HFF-Myc (cell line): ENCODE results near the gene F7.
"Not testable (repeated sequence)": the region's sequence is repeated elsewhere in the genome, so short reads cannot be mapped to it uniquely, and the experiment has no call there.

Experiments
- DNase-seq: peaks from one replicate; pipeline ENCODE4 v3.0.0-alpha.2; 2011; ENCODE audit warnings: low read depth; ENCODE audit errors: extremely low read depth
- H3K4me3 ChIP-seq: replicated peaks from 2 replicates; pipeline ENCODE4 v1.5.1; 2011; ENCODE audit warnings: low read depth, mild to moderate bottlenecking, control low read depth, low read length
- TF ChIP-seq, protein P1 (sequence below): IDR thresholded peaks from 2 replicates; pipeline ENCODE4 v1.5.1; 2012; ENCODE audit warnings: mild to moderate bottlenecking, low read depth, low read length, control low read depth; ENCODE audit errors: missing control alignments

Gene F7

DNA sequence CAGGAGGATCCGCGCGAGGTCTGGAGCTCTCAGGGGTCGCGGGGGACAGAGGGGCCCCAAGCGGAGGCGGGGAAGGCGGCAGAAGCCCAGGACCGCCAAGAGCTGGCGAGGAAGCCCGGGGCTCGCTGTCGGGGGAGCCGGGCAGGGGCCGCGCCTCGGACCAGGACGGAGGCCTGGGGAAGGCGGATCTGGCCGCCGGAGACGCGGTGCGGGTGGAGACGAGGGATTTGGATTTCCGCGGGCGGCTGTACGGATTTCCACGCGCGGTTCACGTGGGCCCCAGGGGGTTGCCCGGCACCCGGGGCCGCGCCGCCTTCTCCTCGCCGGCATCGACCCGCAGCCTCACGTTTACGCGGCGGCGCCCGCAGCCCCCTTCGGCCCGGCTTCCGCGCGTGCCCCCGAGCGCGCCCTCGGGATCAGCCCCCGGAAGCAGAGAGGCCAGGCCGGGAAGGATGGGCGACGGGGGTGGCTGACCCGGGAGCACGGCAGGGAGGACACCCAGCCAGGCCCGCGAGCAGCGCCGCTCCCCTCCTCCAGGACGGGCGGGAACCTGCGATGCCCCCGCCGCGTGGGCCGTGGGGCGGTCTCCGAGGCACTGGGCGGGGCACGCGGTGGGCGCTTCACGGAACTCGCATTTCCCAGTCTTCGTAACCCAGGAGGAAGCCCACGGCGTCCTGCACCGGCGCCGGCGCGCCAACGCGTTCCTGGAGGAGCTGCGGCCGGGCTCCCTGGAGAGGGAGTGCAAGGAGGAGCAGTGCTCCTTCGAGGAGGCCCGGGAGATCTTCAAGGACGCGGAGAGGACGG is 4.7 kb downstream of the F7 start:
- TF ChIP-seq, protein P1, sequence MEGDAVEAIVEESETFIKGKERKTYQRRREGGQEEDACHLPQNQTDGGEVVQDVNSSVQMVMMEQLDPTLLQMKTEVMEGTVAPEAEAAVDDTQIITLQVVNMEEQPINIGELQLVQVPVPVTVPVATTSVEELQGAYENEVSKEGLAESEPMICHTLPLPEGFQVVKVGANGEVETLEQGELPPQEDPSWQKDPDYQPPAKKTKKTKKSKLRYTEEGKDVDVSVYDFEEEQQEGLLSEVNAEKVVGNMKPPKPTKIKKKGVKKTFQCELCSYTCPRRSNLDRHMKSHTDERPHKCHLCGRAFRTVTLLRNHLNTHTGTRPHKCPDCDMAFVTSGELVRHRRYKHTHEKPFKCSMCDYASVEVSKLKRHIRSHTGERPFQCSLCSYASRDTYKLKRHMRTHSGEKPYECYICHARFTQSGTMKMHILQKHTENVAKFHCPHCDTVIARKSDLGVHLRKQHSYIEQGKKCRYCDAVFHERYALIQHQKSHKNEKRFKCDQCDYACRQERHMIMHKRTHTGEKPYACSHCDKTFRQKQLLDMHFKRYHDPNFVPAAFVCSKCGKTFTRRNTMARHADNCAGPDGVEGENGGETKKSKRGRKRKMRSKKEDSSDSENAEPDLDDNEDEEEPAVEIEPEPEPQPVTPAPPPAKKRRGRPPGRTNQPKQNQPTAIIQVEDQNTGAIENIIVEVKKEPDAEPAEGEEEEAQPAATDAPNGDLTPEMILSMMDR = no peak
- H3K4me3 ChIP-seq = no peak overlapping the region
- DNase-seq = no peak

DNA sequence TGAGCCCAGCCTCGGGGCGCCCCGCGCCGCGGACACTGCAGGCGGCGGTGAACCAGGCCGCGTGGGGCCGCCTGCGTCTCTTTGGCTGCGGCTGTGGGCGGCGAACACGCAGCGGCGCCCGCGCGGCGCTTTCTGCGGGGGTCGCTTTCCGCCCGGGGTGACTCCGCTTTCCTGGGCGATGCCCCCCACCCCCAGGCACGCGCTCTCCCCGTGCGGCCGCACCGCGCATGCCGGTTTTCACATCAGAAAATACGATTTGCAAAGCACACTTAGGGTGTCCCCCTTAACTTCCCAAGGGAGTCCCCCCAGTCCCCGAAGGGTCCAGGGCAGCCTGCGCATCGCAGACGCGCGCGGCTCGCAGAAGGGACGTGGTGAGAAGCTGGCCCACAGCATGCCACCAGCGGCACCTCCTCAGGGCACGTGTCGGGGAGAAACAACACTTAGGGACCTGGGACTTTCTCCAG is 5.3 kb downstream of the F7 start:
- DNase-seq = no peak
- TF ChIP-seq, protein P1 = no peak
- H3K4me3 ChIP-seq = no peak overlapping the region

DNA sequence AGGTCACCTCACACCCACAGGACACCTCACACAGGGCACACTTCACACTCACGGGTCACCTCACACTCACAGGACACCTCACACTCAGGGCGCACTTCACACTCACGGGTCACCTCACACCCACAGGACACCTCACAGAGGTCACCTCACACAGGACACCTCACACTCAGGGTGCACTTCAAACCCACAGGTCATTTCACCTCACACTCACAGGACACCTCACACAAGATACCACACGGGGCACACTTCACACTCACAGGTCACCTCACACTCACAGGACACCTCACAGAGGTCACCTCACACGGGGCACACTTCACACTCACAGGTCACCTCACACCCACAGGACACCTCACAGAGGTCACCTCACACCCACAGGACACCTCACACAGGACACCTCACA is 6.2 kb downstream of the F7 start:
- not testable (repeated sequence) for DNase-seq, H3K4me3 ChIP-seq

DNA sequence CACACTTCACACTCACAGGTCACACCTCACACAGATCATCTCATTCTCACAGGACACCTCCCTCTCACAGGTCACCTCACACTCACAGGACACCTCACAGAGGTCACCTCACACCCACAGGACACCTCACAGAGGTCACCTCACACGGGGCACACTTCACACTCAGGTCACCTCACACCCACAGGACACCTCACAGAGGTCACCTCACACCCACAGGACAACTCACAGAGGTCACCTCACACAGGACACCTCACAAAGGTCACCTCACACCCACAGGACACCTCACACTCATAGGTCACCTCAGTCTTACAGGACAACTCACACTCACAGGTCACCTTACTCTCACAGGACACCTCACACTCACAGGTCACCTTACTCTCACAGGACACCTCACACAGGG is 6.9 kb downstream of the F7 start:
- not testable (repeated sequence) for H3K4me3 ChIP-seq

DNA sequence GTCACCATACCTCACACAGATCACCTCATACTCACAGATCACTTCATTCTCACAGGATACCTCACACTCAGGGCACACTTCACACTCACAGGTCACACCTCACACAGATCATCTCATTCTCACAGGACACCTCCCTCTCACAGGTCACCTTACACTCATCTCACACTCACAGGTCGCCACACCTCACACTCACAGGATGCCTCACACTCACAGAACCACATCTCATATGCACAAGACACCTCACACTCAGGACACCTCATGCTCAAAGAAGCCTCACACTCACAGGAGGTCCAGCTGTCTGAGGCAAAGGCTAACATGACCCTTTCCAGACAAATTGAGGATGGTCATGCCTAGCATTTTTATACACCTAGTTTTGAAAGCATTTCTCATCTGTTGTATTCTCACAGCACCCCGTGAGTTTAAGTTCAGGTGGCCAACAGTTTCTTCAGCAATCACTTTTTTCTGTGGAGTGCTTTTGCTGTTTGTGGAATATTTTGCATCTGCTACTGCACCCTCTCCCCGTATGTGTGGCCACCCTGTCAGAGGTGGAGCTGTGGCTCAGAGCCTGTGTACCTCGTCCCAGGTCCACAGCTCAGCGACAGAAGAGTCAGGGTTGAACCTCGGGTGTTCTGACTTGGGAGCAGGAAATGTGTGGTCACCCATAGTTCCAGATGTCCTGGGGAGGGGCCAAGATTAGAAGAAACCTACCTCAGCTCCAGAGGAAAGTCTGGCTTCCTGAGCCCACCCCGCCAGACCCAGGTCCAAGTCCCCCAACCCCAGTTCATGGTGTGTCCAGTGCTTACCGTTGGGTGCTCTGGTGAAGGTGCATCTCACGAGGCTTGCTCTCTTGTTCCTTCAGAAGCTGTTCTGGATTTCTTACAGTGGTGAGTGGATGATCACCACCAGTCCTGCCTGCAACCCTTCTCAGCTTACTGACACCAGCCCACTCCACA is 7.6 kb downstream of the F7 start:
- DNase-seq = no peak

More for the DNA sequence above, 6.9 kb downstream of the F7 start:
- DNase-seq = not testable (repeated sequence)

DNA sequence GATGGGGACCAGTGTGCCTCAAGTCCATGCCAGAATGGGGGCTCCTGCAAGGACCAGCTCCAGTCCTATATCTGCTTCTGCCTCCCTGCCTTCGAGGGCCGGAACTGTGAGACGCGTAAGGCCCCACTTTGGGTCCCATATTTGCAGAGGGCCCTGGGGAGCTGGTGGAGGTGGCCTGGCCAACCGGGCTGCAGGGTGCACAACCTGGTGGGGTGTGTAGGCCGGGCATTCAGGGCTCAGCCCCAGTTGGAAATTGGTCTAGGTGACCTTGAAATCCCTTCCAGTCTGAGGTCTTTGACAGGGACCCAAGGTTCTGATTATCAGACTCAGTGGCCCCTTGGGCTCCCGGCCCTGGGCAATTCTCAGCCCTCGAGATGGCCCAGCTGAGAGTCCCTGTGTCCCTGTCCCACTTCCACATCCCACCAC is 8.3 kb downstream of the F7 start:
- TF ChIP-seq, protein P1 = no peak
- no peak for DNase-seq
- H3K4me3 ChIP-seq = no peak overlapping the region

More for the DNA sequence above, 7.6 kb downstream of the F7 start:
- TF ChIP-seq, protein P1 = no peak
- no peak overlapping the region for H3K4me3 ChIP-seq

DNA sequence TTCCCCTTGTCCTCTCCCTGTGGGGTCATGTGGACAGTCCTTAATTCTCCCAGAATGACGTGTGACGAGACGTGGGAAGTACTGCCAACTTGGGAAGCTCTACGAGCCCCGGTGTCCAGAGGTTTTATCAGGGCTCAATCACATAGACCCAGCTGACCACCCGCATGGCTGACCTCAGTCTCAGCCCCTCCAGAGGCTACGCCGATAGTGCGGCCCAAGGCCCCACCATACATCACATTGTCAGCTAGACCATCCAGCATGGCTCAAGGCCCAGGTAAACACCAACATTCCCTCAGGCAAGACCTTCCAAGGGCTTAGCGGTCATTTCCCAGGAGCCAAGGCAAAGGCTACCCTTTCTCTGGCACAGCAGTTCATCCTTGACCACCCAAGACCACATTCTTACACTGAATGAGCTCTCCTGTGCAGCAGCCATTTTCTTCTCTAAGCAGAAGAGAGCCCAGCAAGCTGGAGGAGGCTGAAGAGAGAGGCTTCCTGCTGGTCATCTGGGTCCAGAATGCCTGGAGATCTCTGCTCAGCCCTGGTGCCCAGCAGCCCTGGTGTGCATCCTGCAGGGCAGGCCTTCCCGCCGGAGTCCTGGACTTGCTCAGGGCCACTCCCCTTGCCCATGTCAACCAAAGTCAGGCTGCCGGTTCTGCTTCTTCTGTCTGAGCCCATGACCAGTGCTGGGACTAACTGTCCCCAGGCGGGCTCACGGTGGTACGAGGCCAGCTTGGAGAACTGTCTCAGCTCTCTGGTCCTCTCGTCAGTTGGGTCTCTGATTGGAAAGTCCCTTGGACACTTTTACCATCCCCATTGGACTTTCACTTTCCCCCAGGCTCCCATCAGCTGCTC is 9.1 kb downstream of the F7 start:
- no peak for DNase-seq
- TF ChIP-seq, protein P1 = no peak
- H3K4me3 ChIP-seq = no peak overlapping the region
